Adrenal gland (tissue), 5 donors: ENCODE data around the gene CPT1A.

Experiments used
- CTCF ChIP-seq, 6 experiments: fragments of 450-650 bp in 4 of 6; fragments of 200-600 bp in 2 of 6; sonication (generic) in 1 of 6; IDR thresholded peaks; 1 replicate in 5 of 6; 2 replicates in 1 of 6; pipeline versions ENCODE4 v1.5.1 to v1.8.0; 2016 to 2021; ENCODE audit warnings: antibody characterized with exemption in 6 of 6, mild to moderate bottlenecking in 2 of 6, moderate library complexity in 1 of 6
- POLR2A ChIP-seq, 2 donors: fragments of 450-650 bp; IDR thresholded peaks; one replicate each; pipeline ENCODE4 v1.6.1; 2017; ENCODE audit warnings: antibody characterized with exemption in 2 of 2, mild to moderate bottlenecking in 2 of 2, moderate library complexity in 1 of 2
- donor health status: DM: no; HTN: no; CAD: no.

- TF ChIP-seq POLR2A (IDR thresholded peaks at IDR 0.05) (no peak), CTCF (IDR thresholded peaks at IDR 0.05) (no peak)
Observed at GRCh38 chr11:68809506-68809905, 32.2 kb downstream of the CPT1A start.
